ENCODE measurements around the gene DXO.

GRCh38 chr6:31966997-31967925 is 4.7 kb downstream of the DXO start:
- TF ChIP-seq CTCF (IDR thresholded peaks at IDR 0.05) (no peak), POLR2A (IDR thresholded peaks at IDR 0.05) (no peak)

Data from thyroid gland (tissue), 4 donors.